ENCODE data around the gene ZDHHC4.

The ZDHHC4 gene

GRCh38 chr7:6559896-6560295, 17.4 kb upstream of the ZDHHC4 start:
- Histone ChIP-seq H2AFZ (ENCODE audit: low read length) (no peak overlapping the region), H2BK12ac (ENCODE audit: low read length) (no peak overlapping the region), H3K79me1 (ENCODE audit: low read depth, low read length) (no peaks in the 10 kb centered on the region), H3K4me1 (ENCODE audit: control insufficient read depth in 2 of 2, insufficient read depth in 1 of 2, low read depth in 1 of 2, low read length in 2 of 2) (no peaks in the 10 kb centered on the region), H3K9ac (ENCODE audit: low read depth, low read length, poor library complexity) (no peak overlapping the region), H3K4ac (ENCODE audit: low read length) (no peak overlapping the region), H3K36me3 (replicated peaks in 1 of 2; ENCODE audit: control insufficient read depth in 2 of 2, insufficient read depth in 2 of 2, low read length in 2 of 2) (no peaks in the 10 kb centered on the region), H3K27me3 (ENCODE audit: control insufficient read depth in 3 of 3, insufficient read depth in 3 of 3, low read depth in 1 of 3, low read length in 3 of 3) (no peaks in the 10 kb centered on the region), H2BK15ac (ENCODE audit: low read length) (no peak overlapping the region), H2BK120ac (ENCODE audit: low read depth, low read length) (no peak overlapping the region), H3K27ac (replicated peaks; ENCODE audit: low read length) (no peak overlapping the region), H2BK5ac (ENCODE audit: low read length) (no peak overlapping the region), H2AK5ac (ENCODE audit: low read depth, low read length) (no peak overlapping the region), H4K8ac (ENCODE audit: low read depth, low read length) (no peak overlapping the region), H3K9me3 (replicated peaks in 1 of 2; ENCODE audit: control insufficient read depth in 2 of 2, insufficient read depth in 1 of 2, low read depth in 1 of 2, low read length in 2 of 2) (no peaks in the 10 kb centered on the region), H3K23ac (ENCODE audit: low read depth, low read length, poor library complexity) (no peak overlapping the region), H3K18ac (ENCODE audit: low read length) (no peak overlapping the region), H4K91ac (ENCODE audit: low read depth, low read length, poor library complexity) (no peak overlapping the region), H3K4me2 (ENCODE audit: insufficient read depth, low read length, poor library complexity, severe bottlenecking) (no peak overlapping the region), H3K14ac (ENCODE audit: low read length) (no peak overlapping the region), H3K4me3 (ENCODE audit: low read length in 2 of 2) (no peak overlapping the region)
- WGBS, 2 donors (ENCODE audit: extremely low coverage in 2 of 2, insufficient read length in 2 of 2, insufficient replicate concordance in 1 of 2): no CpG with 5 or more reads among the region's 3 CpGs
- DNase-seq (ENCODE audit: low spot score): no peak

GRCh38 chr7:6562106-6562505, 15.1 kb upstream of the ZDHHC4 start:
- no peak overlapping the region for H2BK120ac ChIP-seq (ENCODE audit: low read depth, low read length)
- no peak overlapping the region for H3K4ac ChIP-seq (ENCODE audit: low read length)
- no peaks in the 10 kb centered on the region for H3K9me3 ChIP-seq (replicated peaks in 1 of 2; ENCODE audit: control insufficient read depth in 2 of 2, insufficient read depth in 1 of 2, low read depth in 1 of 2, low read length in 2 of 2)
- no peaks in the 10 kb centered on the region for H3K4me1 ChIP-seq (ENCODE audit: control insufficient read depth in 2 of 2, insufficient read depth in 1 of 2, low read depth in 1 of 2, low read length in 2 of 2)
- H3K79me1 ChIP-seq (ENCODE audit: low read depth, low read length): no peaks in the 10 kb centered on the region
- H2BK15ac ChIP-seq (ENCODE audit: low read length): no peak overlapping the region
- no peak overlapping the region for H3K27ac ChIP-seq (replicated peaks; ENCODE audit: low read length)
- no peaks in the 10 kb centered on the region for H3K36me3 ChIP-seq (replicated peaks in 1 of 2; ENCODE audit: control insufficient read depth in 2 of 2, insufficient read depth in 2 of 2, low read length in 2 of 2)
- H2AK5ac ChIP-seq (ENCODE audit: low read depth, low read length): no peak overlapping the region
- H3K14ac ChIP-seq (ENCODE audit: low read length): no peak overlapping the region
- no peak overlapping the region for H3K4me3 ChIP-seq (ENCODE audit: low read length in 2 of 2)
- no peak overlapping the region for H3K4me2 ChIP-seq (ENCODE audit: insufficient read depth, low read length, poor library complexity, severe bottlenecking)
- H2AFZ ChIP-seq (ENCODE audit: low read length): no peak overlapping the region
- no peak for DNase-seq (ENCODE audit: low spot score)
- WGBS, 2 donors (ENCODE audit: extremely low coverage in 2 of 2, insufficient read length in 2 of 2, insufficient replicate concordance in 1 of 2): no CpG with 5 or more reads among the region's 1 CpG
- no peak overlapping the region for H4K8ac ChIP-seq (ENCODE audit: low read depth, low read length)
- no peak overlapping the region for H3K9ac ChIP-seq (ENCODE audit: low read depth, low read length, poor library complexity)
- no peaks in the 10 kb centered on the region for H3K27me3 ChIP-seq (ENCODE audit: control insufficient read depth in 3 of 3, insufficient read depth in 3 of 3, low read depth in 1 of 3, low read length in 3 of 3)
- no peak overlapping the region for H4K91ac ChIP-seq (ENCODE audit: low read depth, low read length, poor library complexity)
- H2BK12ac ChIP-seq (ENCODE audit: low read length): no peak overlapping the region
- H3K23ac ChIP-seq (ENCODE audit: low read depth, low read length, poor library complexity): no peak overlapping the region
- H3K18ac ChIP-seq (ENCODE audit: low read length): no peak overlapping the region
- no peak overlapping the region for H2BK5ac ChIP-seq (ENCODE audit: low read length)

GRCh38 chr7:6563936-6564770, 13.1 kb upstream of the ZDHHC4 start:
- H2BK5ac ChIP-seq (ENCODE audit: low read length): no peak overlapping the region
- no peak overlapping the region for H3K9ac ChIP-seq (ENCODE audit: low read depth, low read length, poor library complexity)
- H2BK120ac ChIP-seq (ENCODE audit: low read depth, low read length): no peak overlapping the region
- DNase-seq (ENCODE audit: low spot score): no peak
- H3K27me3 ChIP-seq (ENCODE audit: control insufficient read depth in 3 of 3, insufficient read depth in 3 of 3, low read depth in 1 of 3, low read length in 3 of 3): no peaks in the 10 kb centered on the region
- no peaks in the 10 kb centered on the region for H3K9me3 ChIP-seq (replicated peaks in 1 of 2; ENCODE audit: control insufficient read depth in 2 of 2, insufficient read depth in 1 of 2, low read depth in 1 of 2, low read length in 2 of 2)
- H3K4me2 ChIP-seq (ENCODE audit: insufficient read depth, low read length, poor library complexity, severe bottlenecking): no peak overlapping the region
- no peak overlapping the region for H3K4ac ChIP-seq (ENCODE audit: low read length)
- H3K4me3 ChIP-seq (ENCODE audit: low read length in 2 of 2): no peak overlapping the region
- H2AFZ ChIP-seq (ENCODE audit: low read length): no peak overlapping the region
- no peak overlapping the region for H3K27ac ChIP-seq (replicated peaks; ENCODE audit: low read length)
- H3K79me1 ChIP-seq (ENCODE audit: low read depth, low read length): no peaks in the 10 kb centered on the region
- H2AK5ac ChIP-seq (ENCODE audit: low read depth, low read length): no peak overlapping the region
- no CpG with 5 or more reads among the region's 12 CpGs for WGBS, 2 donors (ENCODE audit: extremely low coverage in 2 of 2, insufficient read length in 2 of 2, insufficient replicate concordance in 1 of 2)
- no peak overlapping the region for H4K91ac ChIP-seq (ENCODE audit: low read depth, low read length, poor library complexity)
- peak overlapping the region; percentile 38 for H3K18ac ChIP-seq (ENCODE audit: low read length)
- no peaks in the 10 kb centered on the region for H3K36me3 ChIP-seq (replicated peaks in 1 of 2; ENCODE audit: control insufficient read depth in 2 of 2, insufficient read depth in 2 of 2, low read length in 2 of 2)
- no peak overlapping the region for H2BK12ac ChIP-seq (ENCODE audit: low read length)
- H3K23ac ChIP-seq (ENCODE audit: low read depth, low read length, poor library complexity): no peak overlapping the region
- no peak overlapping the region for H3K14ac ChIP-seq (ENCODE audit: low read length)
- no peak overlapping the region for H4K8ac ChIP-seq (ENCODE audit: low read depth, low read length)
- H2BK15ac ChIP-seq (ENCODE audit: low read length): no peak overlapping the region
- no peaks in the 10 kb centered on the region for H3K4me1 ChIP-seq (ENCODE audit: control insufficient read depth in 2 of 2, insufficient read depth in 1 of 2, low read depth in 1 of 2, low read length in 2 of 2)

GRCh38 chr7:6565655-6566054, 11.6 kb upstream of the ZDHHC4 start:
- no peak overlapping the region for H4K91ac ChIP-seq (ENCODE audit: low read depth, low read length, poor library complexity)
- H3K4me2 ChIP-seq (ENCODE audit: insufficient read depth, low read length, poor library complexity, severe bottlenecking): no peak overlapping the region
- no peak overlapping the region for H2AFZ ChIP-seq (ENCODE audit: low read length)
- H2AK5ac ChIP-seq (ENCODE audit: low read depth, low read length): no peak overlapping the region
- H3K14ac ChIP-seq (ENCODE audit: low read length): no peak overlapping the region
- no peak overlapping the region for H4K8ac ChIP-seq (ENCODE audit: low read depth, low read length)
- no peak overlapping the region for H3K18ac ChIP-seq (ENCODE audit: low read length)
- no peak overlapping the region for H2BK5ac ChIP-seq (ENCODE audit: low read length)
- no peaks in the 10 kb centered on the region for H3K27me3 ChIP-seq (ENCODE audit: control insufficient read depth in 3 of 3, insufficient read depth in 3 of 3, low read depth in 1 of 3, low read length in 3 of 3)
- no peaks in the 10 kb centered on the region for H3K79me1 ChIP-seq (ENCODE audit: low read depth, low read length)
- H2BK120ac ChIP-seq (ENCODE audit: low read depth, low read length): no peak overlapping the region
- H3K4me3 ChIP-seq (ENCODE audit: low read length in 2 of 2): no peak overlapping the region
- WGBS, 2 donors (ENCODE audit: extremely low coverage in 2 of 2, insufficient read length in 2 of 2, insufficient replicate concordance in 1 of 2): no CpG with 5 or more reads among the region's 4 CpGs
- H2BK15ac ChIP-seq (ENCODE audit: low read length): no peak overlapping the region
- H2BK12ac ChIP-seq (ENCODE audit: low read length): no peak overlapping the region
- no peak overlapping the region for H3K4ac ChIP-seq (ENCODE audit: low read length)
- no peaks in the 10 kb centered on the region for H3K36me3 ChIP-seq (replicated peaks in 1 of 2; ENCODE audit: control insufficient read depth in 2 of 2, insufficient read depth in 2 of 2, low read length in 2 of 2)
- H3K23ac ChIP-seq (ENCODE audit: low read depth, low read length, poor library complexity): no peak overlapping the region
- no peak overlapping the region for H3K9ac ChIP-seq (ENCODE audit: low read depth, low read length, poor library complexity)
- H3K27ac ChIP-seq (replicated peaks; ENCODE audit: low read length): no peak overlapping the region
- no peak for DNase-seq (ENCODE audit: low spot score)
- H3K9me3 ChIP-seq (replicated peaks in 1 of 2; ENCODE audit: control insufficient read depth in 2 of 2, insufficient read depth in 1 of 2, low read depth in 1 of 2, low read length in 2 of 2): peaks cover 0 to 1% of the 10 kb centered on the region in 2 donors
- no peaks in the 10 kb centered on the region for H3K4me1 ChIP-seq (ENCODE audit: control insufficient read depth in 2 of 2, insufficient read depth in 1 of 2, low read depth in 1 of 2, low read length in 2 of 2)

Data from neuronal stem cell (in vitro differentiated cells).